ENCODE data around the gene USP8. TPM values are rescaled to one million over a fixed set of nuclear protein-coding genes. Genes with fewer than 3 reads are reported as not detected.
A peak's percentile ranks its signal among the peaks of the same experiment; 100 is the strongest.

The USP8 gene
- total and polyA plus RNA-seq, 10 of the 15 experiments (the other 5 are each of a cell fraction or from before 2014, with no cell fraction given) = 25.2 to 51.7 (median 36.1) TPM

GRCh38 chr15:50556642-50557371, 132.6 kb downstream of the USP8 start:
- H3K9me3 ChIP-seq (replicated peaks; ENCODE audit: control insufficient read depth, insufficient read depth, low read length) = no peaks in the 10 kb centered on the region
- SMC1A ChIA-PET (ENCODE audit: uncharacterized antibody, unreplicated experiment) = interaction anchor here (0.9 to 1.5 kb wide), 2 partner anchors 8 to 11 kb away, joined by 3 read pairs; no protein-coding TSS in a partner anchor
- RAD21 ChIA-PET (ENCODE audit: unreplicated experiment) = no interaction called here
- H3K36me3 ChIP-seq (ENCODE audit: control insufficient read depth in 2 of 2, insufficient read depth in 2 of 2, low read length in 1 of 2) = peaks cover 0 to 13% of the 10 kb centered on the region in 2 experiments; a peak in 2 of 4 replicates
- no peak overlapping the region for H3K9ac ChIP-seq (ENCODE audit: control insufficient read depth, insufficient read depth, low read length)
- CTCF ChIA-PET = no interaction called here
- no peak overlapping the region for H3K4me2 ChIP-seq (ENCODE audit: control insufficient read depth, insufficient read depth)
- in situ Hi-C loops (cut with MboI) = no loop called here
- no TSS peak for BruUV-seq (replicated peaks)
- TF ChIP-seq RUNX3 (IDR thresholded peaks at IDR 0.05; ENCODE audit: low read length) = 0 out of 2 replicates have a peak, but pooled peaks have one; percentile 15
- TF ChIP-seq YY1 (IDR thresholded peaks at IDR 0.05; ENCODE audit: low read depth, low read length) = no peak
- H3K4me3 ChIP-seq = no peak overlapping the region
- H3K79me2 ChIP-seq (ENCODE audit: control insufficient read depth, insufficient read depth, low read length) = no peaks in the 10 kb centered on the region
- FAIRE-seq (no peak), DNase-seq (ENCODE audit: low read depth, low spot score) (no peak), ATAC-seq (no peak)
- H3K4me1 ChIP-seq (ENCODE audit: control insufficient read depth, insufficient read depth, low read length) = peaks cover 8% of the 10 kb centered on the region; the same call in 1 of the 2 replicates
- H3K27me3 ChIP-seq (replicated peaks in 1 of 2; ENCODE audit: control insufficient read depth in 2 of 2, insufficient read depth in 2 of 2, low read length in 1 of 2) = no peaks in the 10 kb centered on the region
- WGBS (ENCODE audit: insufficient coverage, insufficient replicate concordance, low lambda C conversion rate, missing lambda C conversion rate) = 100% methylated on average over 2 of the region's 2 CpGs
- intact Hi-C loops (cut with micrococcal nuclease; ENCODE audit: unreplicated experiment) = no loop called here
- H4K20me1 ChIP-seq (ENCODE audit: control insufficient read depth, insufficient read depth) = no peaks in the 10 kb centered on the region
- POLR2A ChIA-PET = no interaction called here
- H3K27ac ChIP-seq (ENCODE audit: control insufficient read depth, insufficient read depth) = no peak overlapping the region
- no peak overlapping the region for H2AFZ ChIP-seq (ENCODE audit: control insufficient read depth, low read depth, low read length)

GRCh38 chr15:50558012-50558411, 133.8 kb downstream of the USP8 start:
- CTCF ChIA-PET = interaction anchor here (0.9 kb wide), 1 partner anchor 11 kb away, joined by 4 read pairs; no protein-coding TSS in a partner anchor
- no peak overlapping the region for H3K9ac ChIP-seq (ENCODE audit: control insufficient read depth, insufficient read depth, low read length)
- no peak overlapping the region for H3K4me3 ChIP-seq
- RAD21 ChIA-PET (ENCODE audit: unreplicated experiment) = no interaction called here
- ATAC-seq = peak; percentile 53; the same call in 2 of the 3 replicates
- no peak overlapping the region for H3K4me2 ChIP-seq (ENCODE audit: control insufficient read depth, insufficient read depth)
- in situ Hi-C loops (cut with MboI) = no loop called here
- FAIRE-seq = peak; percentile 84
- peaks cover 5% of the 10 kb centered on the region; the same call in 1 of the 2 replicates for H3K4me1 ChIP-seq (ENCODE audit: control insufficient read depth, insufficient read depth, low read length)
- H3K79me2 ChIP-seq (ENCODE audit: control insufficient read depth, insufficient read depth, low read length) = no peaks in the 10 kb centered on the region
- POLR2A ChIA-PET = no interaction called here
- no peak for DNase-seq (ENCODE audit: low read depth, low spot score)
- H3K9me3 ChIP-seq (replicated peaks; ENCODE audit: control insufficient read depth, insufficient read depth, low read length) = no peaks in the 10 kb centered on the region
- 0 out of 2 replicates have a peak, but pooled peaks have one; percentile 21 for TF ChIP-seq RUNX3 (IDR thresholded peaks at IDR 0.05; ENCODE audit: low read length)
- TF ChIP-seq KDM1A (IDR thresholded peaks at IDR 0.05; ENCODE audit: borderline replicate concordance) = no peak
- TF ChIP-seq NBN (IDR thresholded peaks at IDR 0.05) = no peak
- peaks cover 0 to 16% of the 10 kb centered on the region in 2 experiments; a peak in 2 of 4 replicates for H3K36me3 ChIP-seq (ENCODE audit: control insufficient read depth in 2 of 2, insufficient read depth in 2 of 2, low read length in 1 of 2)
- no peak overlapping the region for H3K27ac ChIP-seq (ENCODE audit: control insufficient read depth, insufficient read depth)
- WGBS (ENCODE audit: insufficient coverage, insufficient replicate concordance, low lambda C conversion rate, missing lambda C conversion rate) = 94% methylated on average over 2 of the region's 2 CpGs
- BruUV-seq (replicated peaks) = no TSS peak
- H2AFZ ChIP-seq (ENCODE audit: control insufficient read depth, low read depth, low read length) = no peak overlapping the region
- H3K27me3 ChIP-seq (replicated peaks in 1 of 2; ENCODE audit: control insufficient read depth in 2 of 2, insufficient read depth in 2 of 2, low read length in 1 of 2) = no peaks in the 10 kb centered on the region
- SMC1A ChIA-PET (ENCODE audit: uncharacterized antibody, unreplicated experiment) = interaction anchor here (0.6 to 1.5 kb wide), 3 partner anchors 9 to 74 kb away, joined by 3 to 5 read pairs (median 3); no protein-coding TSS in a partner anchor
- H4K20me1 ChIP-seq (ENCODE audit: control insufficient read depth, insufficient read depth) = no peaks in the 10 kb centered on the region
- intact Hi-C loops (cut with micrococcal nuclease; ENCODE audit: unreplicated experiment) = no loop called here

All from GM12878 (cell line).